NCI-H1694 (cell line): ENCODE results near the gene MDM4.

Experiments
- DNase-seq: peaks from one replicate; lab custom pipeline; 2025; lab: John Stamatoyannopoulos, UW

Gene MDM4

DNA sequence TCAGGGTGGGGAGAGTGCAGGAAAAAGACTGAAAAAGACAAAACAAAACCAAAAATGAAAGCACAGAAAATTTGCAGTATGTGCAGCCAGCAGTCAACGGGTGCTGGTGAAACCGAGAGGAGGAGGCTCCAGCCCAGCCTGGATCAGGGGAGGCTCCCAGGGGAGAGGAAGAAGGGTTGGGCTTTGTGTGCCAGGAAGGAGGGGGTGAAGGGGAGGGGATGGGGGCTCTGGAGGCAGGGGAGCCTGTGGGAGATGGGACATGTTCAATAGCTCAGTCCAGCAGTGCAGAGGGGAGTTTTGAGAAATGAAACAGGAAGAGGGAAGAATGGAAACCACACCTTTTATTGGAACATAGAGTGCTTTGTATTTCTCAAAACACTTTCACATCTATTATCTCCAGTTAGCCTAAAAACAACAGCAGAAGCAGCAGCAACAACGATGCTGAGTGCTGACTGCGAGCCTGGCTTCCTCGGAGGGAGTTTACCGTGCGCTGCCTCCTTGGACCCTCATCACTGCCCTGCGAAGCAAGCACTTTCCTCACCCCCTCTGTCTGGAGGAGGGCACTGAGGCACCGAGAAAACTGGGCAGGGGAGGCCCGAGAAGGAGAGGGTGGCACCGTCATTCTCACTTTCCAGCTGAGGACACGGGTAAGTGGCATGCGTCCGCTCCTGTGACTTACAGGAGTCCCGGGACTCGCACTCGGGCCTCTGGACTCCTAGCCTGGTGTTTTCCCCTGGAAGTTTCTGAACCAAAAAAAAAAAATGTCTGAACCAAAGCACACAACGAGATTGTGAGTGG, 62.9 kb downstream of the MDM4 start:
- DNase-seq, result no peak

DNA sequence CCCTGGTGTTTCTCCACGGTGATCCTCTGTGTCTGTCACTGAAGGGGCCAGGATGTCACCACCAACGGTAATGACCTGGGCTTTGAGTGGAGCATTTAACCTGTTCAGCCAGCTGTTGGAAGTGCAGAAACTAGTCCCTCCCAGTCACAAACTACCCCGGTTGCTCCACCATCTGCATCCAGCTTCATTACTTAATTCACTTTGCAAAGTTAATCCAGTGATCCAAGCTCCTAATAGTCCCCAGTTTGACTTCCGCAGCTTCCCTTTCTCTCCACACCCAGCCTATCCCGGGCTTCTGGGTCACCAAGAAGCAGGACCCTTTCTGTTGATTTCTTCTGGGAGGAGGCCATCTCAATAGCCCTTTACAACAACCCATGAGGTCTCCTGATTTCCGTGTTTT, 63.5 kb downstream of the MDM4 start:
- no peak for DNase-seq

DNA sequence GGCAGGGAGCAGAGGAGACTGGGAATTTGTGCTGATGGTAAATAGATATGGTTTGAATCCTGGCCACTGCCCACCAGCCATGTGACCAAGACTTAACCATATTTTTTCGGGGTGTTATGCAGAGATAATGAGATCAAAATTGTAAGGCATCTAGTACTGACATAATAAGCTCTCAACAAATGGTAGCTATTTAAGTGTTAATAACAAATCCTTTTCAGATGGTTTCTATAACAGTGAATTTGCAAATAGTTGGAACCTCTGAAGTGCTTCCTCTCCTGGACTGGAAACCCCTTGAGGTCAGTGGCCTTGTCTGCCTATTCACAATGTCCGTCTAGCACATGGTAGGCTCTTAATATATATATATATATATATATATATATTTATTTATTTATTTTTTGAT, 64.7 kb downstream of the MDM4 start:
- DNase-seq, result no peak

DNA sequence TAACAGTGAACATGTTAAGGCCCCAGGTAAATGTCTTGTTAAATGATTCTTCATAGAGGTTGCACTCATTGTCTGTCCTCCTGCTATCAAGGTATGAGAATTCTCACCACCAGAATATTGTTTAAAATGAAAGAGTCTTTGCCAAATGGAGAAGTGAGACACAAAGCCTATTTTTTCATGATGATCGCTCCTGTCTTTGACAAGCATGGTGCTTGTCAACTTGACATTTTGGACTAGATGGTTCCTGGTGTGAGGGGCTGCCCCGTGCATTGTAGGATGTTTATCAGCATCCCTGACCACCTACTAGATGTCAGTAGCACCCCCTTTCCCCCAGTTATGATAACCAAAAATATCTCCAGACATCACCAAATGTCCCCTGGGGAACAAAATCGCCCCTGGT, 65.6 kb downstream of the MDM4 start:
- no peak for DNase-seq

DNA sequence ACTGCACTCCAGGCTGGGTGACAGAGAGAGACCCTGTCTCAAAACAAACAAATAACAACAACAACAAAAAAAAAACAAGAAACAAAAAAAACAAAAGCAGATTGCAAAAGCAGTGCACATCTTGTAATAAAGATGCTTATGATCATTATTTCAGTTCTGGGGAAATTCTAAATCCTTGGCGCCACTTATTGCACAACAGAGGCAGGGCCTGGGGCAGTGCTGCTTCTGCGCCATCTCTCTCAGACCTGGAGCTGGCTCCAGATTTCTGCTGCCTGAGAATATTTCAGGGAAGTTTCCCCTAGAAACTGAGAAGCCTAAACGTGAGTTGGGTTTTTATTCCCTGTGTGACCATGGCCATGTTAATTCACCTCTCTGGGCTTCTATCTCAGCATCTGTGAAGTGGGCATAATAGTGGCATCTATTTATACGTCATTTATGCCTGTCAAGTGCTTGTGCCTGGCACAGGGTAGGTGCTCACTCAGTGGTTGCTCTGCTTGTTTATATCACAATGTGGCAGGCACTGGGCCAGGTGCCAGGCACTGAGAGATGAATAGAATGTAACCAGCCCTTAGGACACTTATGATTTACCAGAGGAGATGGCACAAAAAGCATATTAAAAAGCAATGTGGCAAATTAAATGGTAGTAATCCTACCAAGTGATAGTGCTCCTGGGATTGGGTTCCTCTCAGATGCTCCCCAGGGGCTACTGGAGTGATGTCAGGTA, 67.9 kb downstream of the MDM4 start:
- peak; percentile 79 for DNase-seq

DNA sequence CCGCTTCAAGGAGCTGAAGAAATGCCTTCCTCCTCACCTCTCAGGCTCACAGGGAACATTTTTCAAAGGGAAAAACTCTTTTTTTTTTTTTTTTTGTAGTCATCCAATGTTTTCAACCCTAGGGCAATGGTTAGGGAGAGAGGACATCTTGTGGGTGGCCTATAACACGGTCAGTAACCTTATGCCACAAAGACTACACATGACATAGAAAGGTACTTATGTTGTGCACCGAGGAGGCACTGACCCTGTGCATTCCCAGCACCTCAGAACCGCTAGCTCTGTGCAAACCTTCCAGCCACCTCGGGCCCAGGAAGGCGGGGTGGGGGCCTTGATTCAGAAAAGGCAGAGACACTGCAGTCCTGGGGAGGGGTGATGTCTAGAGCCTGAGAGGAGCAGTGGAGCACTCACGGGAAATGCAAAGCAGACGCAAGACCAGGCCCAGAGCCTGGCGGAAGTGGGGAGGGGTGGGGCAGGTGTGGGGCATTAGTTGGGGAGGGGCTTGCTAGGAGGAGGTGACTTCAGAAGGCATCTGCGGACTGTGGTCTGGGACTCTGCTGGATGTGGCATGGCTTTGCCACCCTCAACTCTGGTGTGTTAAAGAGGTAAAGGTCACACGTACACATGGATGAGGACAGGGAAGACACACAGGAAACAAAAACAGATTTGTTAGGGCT, 68.6 kb downstream of the MDM4 start:
- DNase-seq, result no peak

DNA sequence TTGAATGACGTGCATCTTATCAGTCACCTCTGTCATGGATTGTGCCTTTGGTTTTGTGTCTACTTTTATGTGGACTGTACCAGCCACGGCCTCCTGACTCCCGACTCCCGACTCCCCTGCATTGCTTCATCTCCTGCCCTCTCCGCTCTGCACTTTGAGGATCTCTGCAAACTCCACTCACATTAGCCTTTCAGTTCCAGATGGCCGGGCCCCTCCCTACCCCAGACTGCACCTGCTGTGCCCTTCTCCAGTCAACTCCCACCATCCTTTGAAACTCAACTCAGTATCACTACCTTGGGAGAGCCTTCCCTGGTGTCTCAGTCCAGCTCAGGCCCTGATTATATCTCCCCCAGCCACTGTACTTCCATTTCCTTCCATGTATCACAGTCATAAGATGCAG, 71.4 kb downstream of the MDM4 start:
- peak; percentile 49 for DNase-seq

GRCh38 chr1:204588826-204589225, 72.6 kb downstream of the MDM4 start:
- DNase-seq, result no peak

DNA sequence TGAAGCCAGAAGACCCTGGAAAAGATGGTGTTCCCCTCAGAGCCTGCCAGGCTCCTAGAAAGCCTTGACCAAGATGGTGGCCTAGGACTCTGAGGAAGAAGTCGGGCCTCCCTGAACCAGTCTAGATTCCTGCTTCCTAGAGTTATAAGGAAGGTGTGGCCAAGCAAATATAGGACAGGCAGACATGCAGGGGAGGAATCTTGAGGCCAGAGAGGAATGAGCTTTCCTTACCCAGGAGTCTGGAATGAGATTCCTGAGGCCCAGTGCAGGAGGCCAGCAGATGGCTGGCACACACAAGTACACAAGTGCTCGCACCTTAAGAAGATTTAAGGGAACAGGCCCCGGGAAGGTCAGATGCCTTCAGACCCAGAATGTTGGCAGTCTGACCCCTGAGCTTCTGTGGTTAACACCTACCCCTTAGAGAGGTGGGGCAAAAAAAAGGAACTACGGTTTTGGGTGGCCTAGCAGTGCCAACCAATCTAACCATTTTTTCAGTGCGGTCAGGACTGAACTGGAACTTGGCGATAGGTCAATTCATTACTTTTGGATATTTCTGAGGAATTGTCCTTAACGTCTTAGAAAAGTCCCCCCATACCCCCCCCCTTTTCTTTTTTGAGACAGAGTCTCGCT, 73.3 kb downstream of the MDM4 start:
- no peak for DNase-seq

- no peak for DNase-seq
Observed at GRCh38 chr1:204591473-204592090, 75.4 kb downstream of the MDM4 start.

DNA sequence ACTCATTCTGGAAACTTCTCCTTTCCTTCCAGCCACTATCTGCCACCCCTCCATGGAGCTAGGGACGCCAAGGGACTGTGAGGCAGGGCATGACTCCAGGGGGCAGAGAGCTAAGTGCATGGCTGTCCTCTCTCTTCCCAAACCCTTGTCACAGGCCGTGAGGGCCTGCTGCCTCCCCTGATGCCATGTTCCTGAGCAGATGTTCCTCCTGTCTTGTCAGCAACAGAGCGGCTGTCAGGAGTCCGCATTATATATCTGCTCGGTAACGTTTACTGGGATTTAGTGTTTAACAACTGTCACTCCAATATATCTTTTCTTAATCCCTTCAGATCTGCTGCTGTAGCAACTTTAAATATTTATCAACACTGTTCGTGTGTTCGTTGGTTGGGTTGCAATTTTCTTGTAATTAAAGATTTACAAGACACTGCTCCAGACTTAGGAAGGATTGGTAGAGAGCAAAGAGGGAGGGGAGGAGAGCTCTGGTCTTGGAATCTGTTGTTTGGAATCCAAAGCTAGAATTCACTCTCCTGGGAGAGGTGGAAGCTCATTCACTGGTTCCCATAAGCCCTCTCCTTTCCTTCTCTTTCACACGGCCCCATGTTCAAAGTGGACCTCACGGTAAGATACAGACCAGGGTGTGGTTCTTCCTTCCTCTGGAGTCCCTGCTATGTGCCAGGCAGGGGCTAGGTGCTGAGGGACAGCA, 76.2 kb downstream of the MDM4 start:
- DNase-seq, result peak; percentile 62

DNA sequence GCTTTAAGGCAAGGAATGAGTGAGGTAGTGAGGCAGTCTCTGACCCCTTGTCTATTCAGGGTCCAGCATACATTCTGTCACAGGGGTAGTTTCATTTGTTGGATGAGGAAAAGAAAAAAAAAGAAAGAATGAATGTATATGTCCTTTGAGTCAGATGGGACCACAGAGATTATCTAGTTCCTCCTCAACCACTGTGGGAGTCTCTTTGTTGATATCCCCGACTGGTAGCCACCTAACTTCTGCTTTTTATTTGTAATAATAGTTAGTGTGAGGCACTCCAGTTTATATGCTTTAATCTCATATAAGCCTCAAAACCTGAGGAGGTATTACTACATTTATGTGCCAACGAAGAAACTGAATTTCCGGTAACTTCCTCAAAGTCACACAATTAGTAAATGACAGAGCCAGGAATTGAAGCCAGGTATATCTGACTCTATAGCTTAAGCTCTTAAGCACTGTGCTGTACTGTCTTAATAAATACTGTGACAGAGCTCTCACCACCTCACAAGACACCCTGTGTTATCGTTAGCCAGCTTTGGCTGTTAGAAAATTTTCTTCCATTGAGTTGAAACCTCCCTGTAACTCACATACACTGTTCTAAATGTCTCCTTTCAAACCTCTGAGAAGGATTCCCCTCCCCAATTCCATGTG, 82.2 kb downstream of the MDM4 start:
- no peak for DNase-seq

GRCh38 chr1:204599098-204599497, 82.9 kb downstream of the MDM4 start:
- DNase-seq, result no peak

GRCh38 chr1:204599596-204599995, 83.4 kb downstream of the MDM4 start:
- no peak for DNase-seq

DNA sequence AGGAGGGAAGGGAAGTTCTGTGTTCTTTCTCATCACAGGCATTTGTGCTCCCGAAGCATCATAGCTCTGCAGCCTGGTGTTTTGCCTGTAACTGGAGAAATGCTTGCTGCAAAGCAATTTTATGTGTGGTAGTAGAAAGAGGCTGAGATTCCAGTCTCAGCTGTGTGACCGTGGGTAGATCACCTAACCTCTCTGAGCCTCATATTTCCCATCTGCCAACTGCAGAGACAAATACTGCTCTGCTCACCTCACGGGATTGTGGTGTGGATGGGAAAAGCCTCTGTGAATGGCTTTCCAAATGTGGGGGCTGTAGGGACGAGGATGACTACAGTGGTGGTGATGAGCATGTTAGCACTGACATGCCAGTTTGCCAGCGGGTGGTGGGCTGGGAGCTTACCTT, 84.0 kb downstream of the MDM4 start:
- DNase-seq, result no peak

GRCh38 chr1:204600968-204601367, 84.8 kb downstream of the MDM4 start:
- DNase-seq, result no peak

DNA sequence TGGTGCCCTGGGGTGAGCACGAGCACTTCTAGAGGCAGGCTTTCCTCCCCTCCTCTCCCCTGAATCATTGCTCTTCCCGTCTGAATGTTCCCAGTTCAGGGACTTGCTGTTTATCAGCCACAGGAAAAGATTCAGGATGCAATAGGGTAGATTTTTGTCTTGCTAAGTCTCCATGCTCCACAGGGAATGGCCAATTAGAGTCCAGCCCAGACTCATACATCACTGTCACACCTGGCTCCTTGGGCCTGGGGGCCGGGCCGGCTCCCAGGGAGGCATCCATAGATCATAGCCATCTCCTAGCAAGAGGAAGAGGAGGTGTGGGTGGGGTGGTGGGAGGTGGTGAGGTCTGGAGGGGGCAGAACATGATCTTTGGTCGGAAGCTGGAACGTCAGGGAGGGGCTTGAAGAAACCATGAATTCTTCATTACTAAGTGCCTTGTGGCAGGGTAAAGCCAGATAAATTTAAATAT, 85.9 kb downstream of the MDM4 start:
- DNase-seq, result no peak

DNA sequence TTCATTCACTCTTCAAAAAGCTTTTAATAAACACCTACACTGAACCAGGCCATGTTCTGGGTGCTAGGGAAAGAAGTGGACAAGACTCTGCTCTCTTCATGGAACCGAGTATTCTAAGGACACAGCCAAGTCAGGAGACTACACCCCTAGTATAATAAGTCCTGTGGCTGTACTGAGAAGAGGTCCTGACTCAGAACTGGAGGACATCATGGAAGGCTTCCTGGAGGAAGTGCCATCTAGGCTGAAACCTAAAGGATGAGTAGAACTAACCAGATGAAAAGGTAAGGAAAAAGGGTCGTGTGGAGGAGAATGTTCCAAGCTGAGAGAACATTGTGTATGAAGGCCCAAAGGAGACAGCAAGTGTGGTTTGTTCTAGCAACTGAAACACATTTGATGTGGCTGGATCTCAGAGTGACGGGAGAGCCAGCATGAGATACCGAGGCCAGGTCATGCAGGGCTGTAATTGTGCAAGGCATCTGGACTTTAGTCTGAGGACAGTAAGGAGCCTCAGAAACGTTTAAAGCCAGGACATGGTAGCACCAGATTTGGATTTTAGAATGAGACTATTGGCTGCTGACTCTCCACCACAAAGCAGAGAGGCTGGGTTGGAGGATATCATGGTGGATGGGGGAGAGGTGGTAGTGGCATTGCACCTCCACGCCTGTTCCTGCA, 86.8 kb downstream of the MDM4 start:
- DNase-seq, result no peak

- no peak for DNase-seq
Observed at GRCh38 chr1:204605791-204606190, 89.6 kb downstream of the MDM4 start.
